Stimulated activated CD8-positive, alpha-beta memory T cell treated with anti-CD3 and anti-CD28 coated beads, Interleukin-12 subunit alpha, Interleukin-12 subunit beta, amount 100 ng/mL, for 4 hours (primary cell): ENCODE results near the gene RHCE.
"Not testable (repeated sequence)": the region's sequence is repeated elsewhere in the genome, so short reads cannot be mapped to it uniquely, and the experiment has no call there.

ENCODE experiments used
- DNase-seq: peaks from one replicate; pipeline ENCODE4 v3.0.0-alpha.2; 2020; ENCODE audit warnings: low read depth

RHCE gene

GRCh38 chr1:25398079-25398478, 22.5 kb downstream of the RHCE start:
- DNase-seq: not testable (repeated sequence)

GRCh38 chr1:25397549-25397948, 23.1 kb downstream of the RHCE start:
- DNase-seq: not testable (repeated sequence)

DNA sequence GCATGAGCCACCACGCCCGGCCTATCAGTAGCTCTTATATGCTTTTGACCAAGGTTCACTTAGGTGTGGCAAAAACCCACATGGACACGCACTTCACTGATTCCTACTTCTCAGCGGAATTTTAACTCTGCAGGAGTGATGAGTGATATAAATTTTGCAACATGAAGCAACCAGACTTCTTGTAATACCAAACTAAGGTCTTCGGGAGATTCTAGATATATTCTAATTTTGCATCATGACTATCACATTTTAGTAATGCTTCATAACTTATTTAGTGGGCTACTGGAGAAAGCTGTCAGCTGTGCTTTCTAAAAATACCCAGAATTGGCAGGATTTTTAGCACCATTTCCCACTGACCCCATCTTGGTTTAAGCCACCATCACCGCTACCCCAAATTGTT, 27.8 kb downstream of the RHCE start:
- no peak for DNase-seq

- DNase-seq: not testable (repeated sequence)
Measured at GRCh38 chr1:25389721-25390120, 30.9 kb downstream of the RHCE start.

GRCh38 chr1:25388691-25389090, 31.9 kb downstream of the RHCE start:
- not testable (repeated sequence) for DNase-seq

DNA sequence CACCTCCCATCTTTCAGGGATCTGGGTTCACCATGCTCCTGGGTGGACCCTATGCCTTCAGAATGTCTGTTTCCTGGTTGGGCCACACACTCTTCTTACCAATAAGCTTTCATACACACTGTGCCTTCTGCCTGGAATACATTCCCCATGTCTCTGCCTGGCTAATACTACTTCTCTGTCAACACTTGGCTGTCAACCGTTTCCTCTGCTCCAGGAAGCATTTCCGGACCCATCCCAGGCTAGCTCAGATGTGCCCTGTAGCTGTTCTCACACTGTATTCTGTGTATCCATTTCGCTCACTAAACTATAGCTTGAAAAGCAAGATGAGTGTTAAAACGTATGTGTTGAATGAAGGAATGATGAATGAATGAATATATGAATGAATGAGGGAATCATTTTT, 33.5 kb downstream of the RHCE start:
- DNase-seq: not testable (repeated sequence)

- not testable (repeated sequence) for DNase-seq
Measured at GRCh38 chr1:25383875-25384274, 36.8 kb downstream of the RHCE start.

DNA sequence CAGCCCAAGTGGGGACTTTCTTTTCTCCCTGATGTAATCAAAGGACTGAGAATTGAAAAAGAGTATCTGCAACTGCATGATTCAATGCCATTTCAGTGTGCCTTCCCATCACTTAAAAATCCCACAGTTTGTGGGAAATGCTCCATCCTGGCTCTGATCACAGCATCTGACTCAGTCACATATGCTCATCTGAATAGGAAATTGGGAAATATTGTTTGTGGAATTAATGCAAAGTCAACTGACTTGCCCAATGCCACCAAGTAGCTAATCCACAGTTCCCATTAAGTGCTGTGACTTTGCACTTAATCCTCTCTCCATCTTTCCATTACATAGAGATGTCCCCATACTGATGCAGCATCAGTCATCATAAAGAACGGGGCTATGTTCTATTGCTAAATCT, 37.5 kb downstream of the RHCE start:
- DNase-seq: not testable (repeated sequence)

DNA sequence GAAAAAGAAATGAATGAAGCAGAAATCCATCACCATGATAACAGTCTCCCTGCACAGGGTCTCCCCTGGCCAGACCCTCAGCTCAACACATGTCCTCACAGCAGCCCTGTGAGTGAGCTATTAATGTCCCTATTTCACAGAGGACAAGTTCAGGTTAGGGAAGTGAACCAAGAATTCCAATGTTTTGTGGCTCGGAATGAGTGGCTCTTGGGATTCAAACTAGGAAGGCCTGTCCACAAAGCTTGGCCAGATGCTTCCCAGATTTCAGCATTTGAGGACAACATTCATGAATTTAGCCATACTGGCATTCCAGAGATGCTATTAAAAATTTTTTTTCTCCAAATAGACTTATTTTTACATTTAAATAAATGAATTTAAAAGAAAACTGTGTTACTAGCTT, 38.1 kb downstream of the RHCE start:
- not testable (repeated sequence) for DNase-seq

- DNase-seq: not testable (repeated sequence)
Measured at GRCh38 chr1:25378367-25378766, 42.3 kb downstream of the RHCE start.

DNA sequence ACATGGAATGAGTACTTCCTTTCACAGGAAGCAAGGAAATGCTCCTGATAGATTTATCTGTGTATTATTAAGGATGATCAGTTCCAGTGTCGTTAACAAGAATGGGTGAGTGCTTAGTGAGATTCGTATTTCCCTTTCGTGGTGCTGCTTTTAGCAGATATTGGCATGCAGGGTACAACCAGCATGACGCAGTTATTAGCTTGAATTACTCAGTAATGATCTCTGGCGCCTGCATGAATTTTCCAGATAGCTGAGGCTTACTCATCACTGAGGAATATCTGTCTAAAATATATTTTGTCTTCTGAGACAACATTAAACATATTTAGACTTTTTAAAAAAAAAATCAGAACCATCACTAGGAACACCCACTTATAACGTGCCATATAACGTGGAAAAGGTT, 48.9 kb downstream of the RHCE start:
- not testable (repeated sequence) for DNase-seq

DNA sequence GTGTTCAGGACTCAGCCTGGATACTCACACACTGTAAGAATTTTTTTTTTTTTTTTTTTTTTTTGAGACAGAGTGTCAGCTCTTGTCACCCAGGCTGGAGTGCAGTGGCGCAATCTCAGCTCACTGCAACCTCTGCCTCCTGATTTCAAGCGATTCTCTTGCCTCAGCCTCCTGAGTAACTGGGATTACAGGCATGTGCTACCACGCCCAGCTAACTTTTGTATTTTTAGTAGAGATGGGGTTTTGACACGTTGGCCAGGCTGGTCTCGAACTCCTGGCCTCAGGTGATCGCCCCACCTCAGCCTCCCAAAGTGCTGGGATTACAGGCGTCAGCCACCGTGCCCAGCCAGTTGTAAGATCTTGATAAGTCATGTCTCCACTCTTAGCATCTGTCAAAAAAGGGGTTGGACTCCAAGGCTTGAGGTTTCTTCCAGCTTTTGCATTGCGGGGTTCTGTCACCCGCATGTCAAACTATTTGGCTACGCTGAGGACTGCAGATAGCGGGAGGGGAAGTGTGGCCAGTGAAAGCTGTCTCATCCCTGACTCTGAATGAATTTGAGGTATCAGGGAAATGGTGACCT, 50.8 kb downstream of the RHCE start:
- DNase-seq: not testable (repeated sequence)

DNA sequence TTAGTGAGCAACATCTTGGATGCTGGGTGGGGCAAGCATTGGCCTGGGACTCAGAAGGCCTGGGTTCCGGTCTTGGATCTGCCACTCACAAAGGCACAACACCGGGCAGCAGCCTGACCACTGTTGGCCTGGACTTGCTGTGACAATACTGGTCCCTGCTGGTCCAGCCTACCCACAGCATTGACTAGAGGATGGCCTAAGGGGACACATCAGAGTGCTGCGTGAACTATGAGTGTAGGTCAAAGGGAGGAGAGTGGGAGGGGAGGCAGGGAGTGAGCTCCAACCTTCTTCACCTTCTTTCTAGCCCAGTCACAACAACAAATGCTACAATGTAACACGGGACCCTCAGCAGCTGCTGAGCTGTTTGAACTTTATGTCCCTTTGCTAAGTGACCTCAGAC, 51.4 kb downstream of the RHCE start:
- DNase-seq: no peak

GRCh38 chr1:25362634-25363559, 57.7 kb downstream of the RHCE start:
- not testable (repeated sequence) for DNase-seq

GRCh38 chr1:25361901-25362300, 58.7 kb downstream of the RHCE start:
- DNase-seq: no peak

GRCh38 chr1:25360596-25361581, 59.7 kb downstream of the RHCE start:
- no peak for DNase-seq

DNA sequence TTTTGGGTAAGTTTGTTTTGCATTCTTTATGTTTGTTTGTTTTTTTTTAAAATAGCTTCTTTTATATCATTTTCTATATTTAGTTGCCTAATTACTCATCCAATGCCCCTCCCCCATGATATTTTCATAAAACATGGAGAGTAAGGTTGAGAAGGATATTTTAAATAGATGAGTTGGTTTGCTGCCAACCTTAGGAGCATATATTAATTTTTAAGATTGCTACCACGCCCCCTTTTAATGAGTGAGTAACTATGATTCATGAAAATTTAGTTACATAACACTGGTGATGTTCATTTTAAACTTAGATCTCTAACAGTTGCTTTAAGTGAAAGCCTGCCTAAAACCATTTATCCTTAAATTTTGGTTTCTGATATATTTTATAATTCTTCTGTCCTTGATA, 63.8 kb downstream of the RHCE start:
- DNase-seq: no peak

DNA sequence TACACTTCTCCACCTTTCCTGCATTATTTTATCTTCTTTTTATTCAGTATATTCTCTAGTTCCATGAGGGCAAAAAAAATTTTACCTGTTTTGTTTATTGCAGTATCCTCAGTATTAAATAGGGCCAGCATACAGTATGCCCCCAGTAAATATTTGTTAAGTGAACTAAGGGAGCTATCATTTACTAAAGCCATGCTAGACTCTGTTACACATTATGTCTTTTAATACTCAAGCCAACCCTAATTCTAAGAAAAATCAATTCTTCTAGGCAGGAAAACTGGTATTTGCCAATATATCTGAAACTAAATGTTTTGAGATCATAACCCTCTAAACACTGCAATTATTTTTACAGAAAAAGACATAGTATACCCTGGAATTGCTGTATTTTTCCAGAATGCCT, 64.2 kb downstream of the RHCE start:
- no peak for DNase-seq

GRCh38 chr1:25355841-25356395, 64.7 kb downstream of the RHCE start:
- no peak for DNase-seq

DNA sequence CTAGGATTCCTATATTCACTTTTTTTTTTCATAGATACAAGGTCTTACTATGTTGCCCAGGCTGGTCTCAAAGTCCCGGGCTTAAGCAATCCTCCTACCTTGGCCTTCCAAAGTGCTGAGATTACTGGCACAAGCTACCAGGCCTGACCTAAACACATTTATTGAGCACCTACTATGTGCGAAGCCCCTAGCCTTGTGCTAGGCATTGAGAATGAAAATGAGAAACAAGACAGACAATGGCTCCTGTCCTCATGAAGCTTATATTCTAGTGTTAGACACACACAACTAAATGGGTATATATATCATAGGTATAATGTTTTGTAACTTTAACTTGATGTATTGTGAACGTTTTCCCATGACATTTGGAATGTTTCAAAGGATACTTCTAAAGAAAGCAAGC, 71.0 kb downstream of the RHCE start:
- no peak for DNase-seq

- no peak for DNase-seq
Measured at GRCh38 chr1:25347556-25347955, 73.1 kb downstream of the RHCE start.

GRCh38 chr1:25343872-25344271, 76.8 kb downstream of the RHCE start:
- no peak for DNase-seq
